ENCODE results near the gene SLC38A1. TPM values are rescaled to one million over a fixed set of nuclear protein-coding genes. Genes with fewer than 3 reads are reported as not detected.

SLC38A1 gene
- polyA plus RNA-seq, 2 of the 4 experiments (the other 2 are of a cell fraction): 62.7 to 231 TPM

GRCh38 chr12:46152456-46152855, 116.4 kb downstream of the SLC38A1 start (continued):
- TF ChIP-seq NR3C1 (IDR thresholded peaks at IDR 0.05): no peak

GRCh38 chr12:46150735-46151134, 118.1 kb downstream of the SLC38A1 start:
- no peak for DNase-seq (ENCODE audit: low read depth in 1 of 2, low spot score in 1 of 2)
- WGBS (ENCODE audit: missing lambda C conversion rate): 60% methylated on average over 3 of the region's 3 CpGs
- H3K27ac ChIP-seq: no peak overlapping the region
- no peak for FAIRE-seq
- ATAC-seq: no peak
- CTCF ChIA-PET: no interaction called here
- no peak for TF ChIP-seq MAX (IDR thresholded peaks at IDR 0.05)
- no peak for TF ChIP-seq MAZ (IDR thresholded peaks at IDR 0.05; ENCODE audit: borderline replicate concordance, low read depth, low read length)
- no peak for TF ChIP-seq MYC (IDR thresholded peaks at IDR 0.05; ENCODE audit: borderline replicate concordance, low read length)
- no peak for TF ChIP-seq CBX8 (IDR thresholded peaks at IDR 0.05)
- TF ChIP-seq NR3C1 (IDR thresholded peaks at IDR 0.05): no peak
- TF ChIP-seq REST (IDR thresholded peaks at IDR 0.05): no peak
- POLR2A ChIA-PET: no interaction called here
- no peaks in the 10 kb centered on the region for H3K9me3 ChIP-seq
- H3K4me2 ChIP-seq: no peak overlapping the region
- H3K4me1 ChIP-seq: peaks cover 15% of the 10 kb centered on the region
- no peak overlapping the region for H3K4me3 ChIP-seq

GRCh38 chr12:46149905-46150304, 118.9 kb downstream of the SLC38A1 start:
- Histone ChIP-seq H3K4me2 (no peak overlapping the region), H3K9me3 (no peaks in the 10 kb centered on the region), H3K27ac (no peak overlapping the region), H3K4me3 (no peak overlapping the region), H3K4me1 (peaks cover 15% of the 10 kb centered on the region)
- 54% methylated on average over 1 of the region's 1 CpG for WGBS (ENCODE audit: missing lambda C conversion rate)
- ATAC-seq (no peak), DNase-seq (ENCODE audit: low read depth in 1 of 2, low spot score in 1 of 2) (no peak), FAIRE-seq (no peak)
- ChIA-PET POLR2A (no interaction called here), CTCF (no interaction called here)
- TF ChIP-seq MAX (IDR thresholded peaks at IDR 0.05) (no peak), BCL3 (IDR thresholded peaks at IDR 0.05) (no peak), CHD2 (IDR thresholded peaks at IDR 0.05; ENCODE audit: low read length, partially characterized antibody) (no peak), TP53 (CRISPR knock-in tag; IDR thresholded peaks at IDR 0.05) (no peak), RCOR1 (IDR thresholded peaks at IDR 0.05; ENCODE audit: low read depth, low read length) (no peak), EP300 (IDR thresholded peaks at IDR 0.05) (no peak), KDM1A (IDR thresholded peaks at IDR 0.05; ENCODE audit: low read depth) (no peak), MAZ (IDR thresholded peaks at IDR 0.05; ENCODE audit: borderline replicate concordance, low read depth, low read length) (no peak), NR3C1 (IDR thresholded peaks at IDR 0.05) (no peak), FOSB (CRISPR knock-in tag; IDR thresholded peaks at IDR 0.05) (no peak), PBX3 (IDR thresholded peaks at IDR 0.05) (no peak), KDM5A (IDR thresholded peaks at IDR 0.05) (no peak)

GRCh38 chr12:46149079-46149464, 119.8 kb downstream of the SLC38A1 start:
- ChIA-PET CTCF (no interaction called here), POLR2A (no interaction called here)
- TF ChIP-seq RNF2 (IDR thresholded peaks at IDR 0.05; ENCODE audit: borderline replicate concordance, low read depth) (no peak), MYC (IDR thresholded peaks at IDR 0.05; ENCODE audit: borderline replicate concordance, low read length) (no peak)
- FAIRE-seq (no peak), DNase-seq (ENCODE audit: low read depth in 1 of 2, low spot score in 1 of 2) (no peak), ATAC-seq (no peak)
- no peak overlapping the region for H3K4me3 ChIP-seq
- no peaks in the 10 kb centered on the region for H3K9me3 ChIP-seq
- no peak overlapping the region for H3K4me2 ChIP-seq
- WGBS (ENCODE audit: missing lambda C conversion rate): 58% methylated on average over 2 of the region's 2 CpGs
- H3K27ac ChIP-seq: no peak overlapping the region
- peaks cover 7% of the 10 kb centered on the region for H3K4me1 ChIP-seq
